Neural cell (in vitro differentiated cells): Measurements from ENCODE around the gene CACNA1F. TPM values are rescaled to one million over a fixed set of nuclear protein-coding genes. Genes with fewer than 3 reads are reported as not detected.

Experiments
- H2AFZ ChIP-seq: fragments of 200-600, 300-800 bp; sonication (generic), shearing (Covaris generic); 2 replicates; pipeline ENCODE4 v1.6.0; 2014; ENCODE audit warnings: low read depth, mild to moderate bottlenecking, antibody characterized with exemption, low read length, moderate library complexity
- H3F3A ChIP-seq: fragments of 200-600 bp; shearing (Covaris generic); 2 replicates; pipeline ENCODE4 v1.6.1; 2016; ENCODE audit warnings: mild to moderate bottlenecking, moderate library complexity, mixed read lengths, antibody characterized with exemption, low read length; ENCODE audit not compliant: insufficient read depth, poor library complexity, severe bottlenecking
- H3K27ac ChIP-seq: fragments of 200-600, 300-800 bp; sonication (generic), shearing (Covaris generic); 2 replicates; pipeline ENCODE4 v1.5.1; 2014; ENCODE audit warnings: mild to moderate bottlenecking, low read length, moderate library complexity
- H3K27me3 ChIP-seq: fragments of 300-800, 200-600 bp; sonication (generic), shearing (Covaris generic); 2 replicates; pipeline ENCODE4 v1.6.0; 2014; ENCODE audit warnings: mild to moderate bottlenecking, low read depth, low read length, moderate library complexity; ENCODE audit not compliant: insufficient read depth
- H3K36me3 ChIP-seq: fragments of 300-800, 200-600 bp; sonication (generic), shearing (Covaris generic); 2 replicates; pipeline ENCODE4 v1.5.1; 2014; ENCODE audit warnings: mild to moderate bottlenecking, antibody characterized with exemption, low read length, moderate library complexity; ENCODE audit not compliant: insufficient read depth
- H3K4me2 ChIP-seq: fragments of 300-800, 200-600 bp; sonication (generic), shearing (Covaris generic); 2 replicates; pipeline ENCODE4 v1.6.0; 2014; ENCODE audit warnings: mild to moderate bottlenecking, low read length
- H3K4me3 ChIP-seq: fragments of 300-800, 200-600 bp; sonication (generic), shearing (Covaris generic); 2 replicates; pipeline ENCODE4 v1.5.1; 2014; ENCODE audit warnings: mild to moderate bottlenecking, low read length, moderate library complexity
- H3K79me2 ChIP-seq: fragments of 200-600 bp; shearing (Covaris generic); replicated peaks from 2 replicates; pipeline ENCODE4 v1.6.0; 2014; ENCODE audit warnings: mild to moderate bottlenecking, low read length, moderate library complexity; ENCODE audit not compliant: insufficient read depth
- H3K9ac ChIP-seq: fragments of 300-800, 200-600 bp; sonication (generic), shearing (Covaris generic); 2 replicates; pipeline ENCODE4 v1.6.1; 2016; ENCODE audit warnings: mild to moderate bottlenecking, low read length, mixed read lengths
- H3K9me2 ChIP-seq: fragments of 200-600 bp; shearing (Covaris generic); 2 replicates; pipeline ENCODE4 v1.6.1; 2016; ENCODE audit warnings: mild to moderate bottlenecking, low read length, mixed read lengths; ENCODE audit not compliant: insufficient read depth
- H3K9me3 ChIP-seq: fragments of 200-600, 300-800 bp; sonication (generic), shearing (Covaris generic); 2 replicates; pipeline ENCODE4 v1.6.1; 2016; ENCODE audit warnings: mild to moderate bottlenecking, mixed run types, low read length, moderate library complexity, mixed read lengths
- H4K20me1 ChIP-seq: fragments of 200-600 bp; shearing (Covaris generic); 2 replicates; pipeline ENCODE4 v1.6.1; 2016; ENCODE audit warnings: mild to moderate bottlenecking, mixed run types; ENCODE audit not compliant: insufficient read depth
- CTCF ChIP-seq: fragments of 450-650 bp; IDR thresholded peaks from 2 replicates; pipeline ENCODE4 v1.5.1; 2014; ENCODE audit warnings: antibody characterized with exemption, mild to moderate bottlenecking, moderate library complexity; ENCODE audit not compliant: poor library complexity, severe bottlenecking
- EP300 ChIP-seq: fragments of 450-650 bp; conservative IDR thresholded peaks from 2 replicates; pipeline ENCODE4 v1.6.1; 2014; ENCODE audit warnings: antibody characterized with exemption, mild to moderate bottlenecking, moderate library complexity; ENCODE audit not compliant: poor library complexity, severe bottlenecking
- EZH2 ChIP-seq: fragments of 200-600, 300-800 bp; shearing (Covaris generic), sonication (generic); IDR thresholded peaks from 2 replicates; pipeline ENCODE4 v1.6.1; 2014; ENCODE audit warnings: antibody characterized with exemption, low read length, borderline replicate concordance, mild to moderate bottlenecking; ENCODE audit not compliant: insufficient read depth, poor library complexity, severe bottlenecking
- MXI1 ChIP-seq: fragments of 450-650 bp; conservative IDR thresholded peaks from 2 replicates; pipeline ENCODE4 v1.6.1; 2014; ENCODE audit warnings: antibody characterized with exemption, mild to moderate bottlenecking; ENCODE audit not compliant: poor library complexity, severe bottlenecking
- POLR2AphosphoS5 ChIP-seq: IDR thresholded peaks from 2 replicates; pipeline ENCODE4 v1.6.1; 2012
- RAD21 ChIP-seq: fragments of 450-650 bp; conservative IDR thresholded peaks from 2 replicates; pipeline ENCODE4 v1.6.1; 2014; ENCODE audit warnings: antibody characterized with exemption, mild to moderate bottlenecking, moderate library complexity
- SMC3 ChIP-seq: fragments of 450-650 bp; conservative IDR thresholded peaks from 2 replicates; pipeline ENCODE4 v1.6.1; 2014; ENCODE audit warnings: antibody characterized with exemption, mild to moderate bottlenecking, moderate library complexity; ENCODE audit not compliant: poor library complexity
- TAF1 ChIP-seq: IDR thresholded peaks from 2 replicates; pipeline ENCODE4 v1.6.1; 2012; ENCODE audit warnings: low read depth
- polyA plus RNA-seq: library from polyadenylated mRNA; depleted of rRNA; stranded (reverse); fragments of >200 nt; gene quantifications from 2 replicates; pipeline ENCODE4 v1.2.3, GENCODE V29; 2014
- TF ChIP-seq, protein P1 (sequence below): IDR thresholded peaks from 2 replicates; pipeline ENCODE4 v1.6.1; 2012; ENCODE audit warnings: borderline replicate concordance

The CACNA1F gene
- polyA plus RNA-seq, 1 donor from 2014 or later, result not detected

DNA sequence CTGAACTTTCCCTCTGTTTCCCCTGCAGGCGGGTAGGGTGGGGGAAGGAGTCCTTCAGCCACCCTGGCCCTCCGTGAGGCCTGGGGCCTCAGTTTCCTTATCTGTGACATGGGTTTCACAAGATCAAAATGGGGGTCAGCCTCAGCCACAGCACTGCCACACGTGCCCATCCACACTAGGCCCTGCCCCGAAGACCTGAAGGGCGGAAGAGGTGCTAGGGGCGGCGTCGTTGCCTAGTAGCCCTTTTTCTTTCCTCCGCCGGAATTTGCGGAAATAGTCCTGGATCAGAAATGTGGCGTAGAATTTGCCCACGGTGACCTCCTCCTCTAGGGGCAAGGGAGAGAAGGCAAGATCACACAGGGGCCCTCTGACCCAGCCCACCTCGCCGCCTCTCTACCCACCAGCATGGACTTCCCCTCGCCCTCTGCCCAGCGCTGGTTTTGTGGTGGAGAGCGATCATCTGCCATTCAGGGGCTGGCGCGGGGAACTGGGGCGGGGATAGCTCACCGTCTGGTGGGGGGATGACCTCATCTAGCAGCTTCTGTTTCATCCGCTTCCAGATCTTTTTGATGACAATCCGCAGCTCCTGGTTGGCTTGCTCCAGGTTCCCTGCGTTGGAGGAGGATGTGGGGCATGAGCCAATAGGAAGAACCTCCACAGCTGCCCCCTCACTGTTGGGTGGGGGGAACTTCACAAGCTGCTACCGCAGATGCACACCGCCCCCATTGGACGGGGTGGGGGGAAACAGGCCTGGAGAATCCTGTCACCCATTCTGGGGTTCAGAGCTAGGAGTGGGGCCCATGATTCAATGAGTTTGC lies 23.5 kb downstream of the CACNA1F start:
- TF ChIP-seq CTCF, result no peak
- TF ChIP-seq MXI1, result no peak
- no peak for TF ChIP-seq TAF1
- TF ChIP-seq EZH2, result no peak
- TF ChIP-seq EP300, result no peak
- no peak for TF ChIP-seq RAD21
- TF ChIP-seq POLR2AphosphoS5, result no peak
- no peak for TF ChIP-seq SMC3
- TF ChIP-seq, protein P1, sequence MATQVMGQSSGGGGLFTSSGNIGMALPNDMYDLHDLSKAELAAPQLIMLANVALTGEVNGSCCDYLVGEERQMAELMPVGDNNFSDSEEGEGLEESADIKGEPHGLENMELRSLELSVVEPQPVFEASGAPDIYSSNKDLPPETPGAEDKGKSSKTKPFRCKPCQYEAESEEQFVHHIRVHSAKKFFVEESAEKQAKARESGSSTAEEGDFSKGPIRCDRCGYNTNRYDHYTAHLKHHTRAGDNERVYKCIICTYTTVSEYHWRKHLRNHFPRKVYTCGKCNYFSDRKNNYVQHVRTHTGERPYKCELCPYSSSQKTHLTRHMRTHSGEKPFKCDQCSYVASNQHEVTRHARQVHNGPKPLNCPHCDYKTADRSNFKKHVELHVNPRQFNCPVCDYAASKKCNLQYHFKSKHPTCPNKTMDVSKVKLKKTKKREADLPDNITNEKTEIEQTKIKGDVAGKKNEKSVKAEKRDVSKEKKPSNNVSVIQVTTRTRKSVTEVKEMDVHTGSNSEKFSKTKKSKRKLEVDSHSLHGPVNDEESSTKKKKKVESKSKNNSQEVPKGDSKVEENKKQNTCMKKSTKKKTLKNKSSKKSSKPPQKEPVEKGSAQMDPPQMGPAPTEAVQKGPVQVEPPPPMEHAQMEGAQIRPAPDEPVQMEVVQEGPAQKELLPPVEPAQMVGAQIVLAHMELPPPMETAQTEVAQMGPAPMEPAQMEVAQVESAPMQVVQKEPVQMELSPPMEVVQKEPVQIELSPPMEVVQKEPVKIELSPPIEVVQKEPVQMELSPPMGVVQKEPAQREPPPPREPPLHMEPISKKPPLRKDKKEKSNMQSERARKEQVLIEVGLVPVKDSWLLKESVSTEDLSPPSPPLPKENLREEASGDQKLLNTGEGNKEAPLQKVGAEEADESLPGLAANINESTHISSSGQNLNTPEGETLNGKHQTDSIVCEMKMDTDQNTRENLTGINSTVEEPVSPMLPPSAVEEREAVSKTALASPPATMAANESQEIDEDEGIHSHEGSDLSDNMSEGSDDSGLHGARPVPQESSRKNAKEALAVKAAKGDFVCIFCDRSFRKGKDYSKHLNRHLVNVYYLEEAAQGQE, result no peak
- Histone ChIP-seq H3K79me2 (no peaks in the 10 kb centered on the region), H3K36me3 (no peaks in the 10 kb centered on the region), H3F3A (no peaks in the 10 kb centered on the region), H3K9me2 (no peaks in the 10 kb centered on the region), H3K4me2 (no peak overlapping the region), H3K9ac (no peak overlapping the region), H3K4me3 (no peak overlapping the region), H2AFZ (no peak overlapping the region), H3K27ac (no peak overlapping the region), H3K9me3 (no peaks in the 10 kb centered on the region), H4K20me1 (no peaks in the 10 kb centered on the region), H3K27me3 (no peaks in the 10 kb centered on the region)

DNA sequence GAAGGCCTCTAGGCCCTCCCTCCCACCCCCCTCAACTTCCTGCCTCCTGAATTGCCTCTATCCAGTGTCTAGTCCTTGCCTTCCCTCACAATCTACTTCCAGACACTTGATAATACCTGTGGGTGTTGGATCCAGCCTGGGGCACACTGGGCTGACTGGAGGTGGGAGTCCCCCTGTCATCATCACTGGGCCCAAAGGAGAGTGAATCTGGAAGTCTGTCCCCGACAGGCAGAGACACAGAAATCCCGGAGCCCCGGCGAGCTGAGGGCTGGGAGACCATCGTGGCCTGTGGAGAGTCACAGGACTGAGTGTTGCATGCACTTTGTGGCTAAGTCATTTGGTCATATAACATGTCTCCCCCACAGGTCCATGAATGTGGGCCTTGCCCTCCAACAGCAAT lies 24.7 kb downstream of the CACNA1F start:
- H3K4me2 ChIP-seq, result no peak overlapping the region
- no peak overlapping the region for H2AFZ ChIP-seq
- no peaks in the 10 kb centered on the region for H3F3A ChIP-seq
- H3K79me2 ChIP-seq, result no peaks in the 10 kb centered on the region
- no peaks in the 10 kb centered on the region for H3K27me3 ChIP-seq
- H3K9me3 ChIP-seq, result no peaks in the 10 kb centered on the region
- H3K9me2 ChIP-seq, result no peaks in the 10 kb centered on the region
- no peaks in the 10 kb centered on the region for H4K20me1 ChIP-seq
- H3K36me3 ChIP-seq, result no peaks in the 10 kb centered on the region
- H3K4me3 ChIP-seq, result no peak overlapping the region
- H3K9ac ChIP-seq, result no peak overlapping the region
- no peak for TF ChIP-seq RAD21
- TF ChIP-seq SMC3, result no peak
- TF ChIP-seq EZH2, result no peak
- TF ChIP-seq, protein P1, result no peak
- TF ChIP-seq CTCF, result no peak
- TF ChIP-seq TAF1, result no peak
- no peak for TF ChIP-seq POLR2AphosphoS5
- TF ChIP-seq EP300, result no peak
- no peak for TF ChIP-seq MXI1
- H3K27ac ChIP-seq, result no peak overlapping the region
